ENCODE results near the gene SLK.
A peak's percentile ranks its signal among the peaks of the same experiment; 100 is the strongest.

Gene SLK

GRCh38 chr10:103983367-103983911 is 16.5 kb downstream of the SLK start:
- ChIA-PET POLR2A (interaction anchor here (0.7 to 1.1 kb wide), 2 partner anchors 15 to 75 kb away, joined by 3 to 6 read pairs; no protein-coding TSS in a partner anchor), CTCF (interaction anchor here (0.7 to 1.6 kb wide), 10 partner anchors 10 to 96 kb away, joined by 3 to 8 read pairs (median 3); no protein-coding TSS in a partner anchor)
- DNase-seq = peak; percentile 38 to 89 (median 82)
- peak overlapping the region in 6 of 7 experiments; percentile 13 to 63 (median 40) for H3K4me3 ChIP-seq (ENCODE audit: control insufficient read depth in 1 of 7, extremely low read depth in 1 of 7, insufficient read depth in 4 of 7, low read depth in 2 of 7, low read length in 6 of 7)
- no peaks in the 10 kb centered on the region for H3K9me3 ChIP-seq (ENCODE audit: control extremely low read depth in 1 of 5, control insufficient read depth in 4 of 5, insufficient read depth in 2 of 5, low read depth in 1 of 5, low read length in 4 of 5)
- 17% methylated on average over 3 of the region's 4 CpGs for WGBS (ENCODE audit: insufficient coverage)
- peaks cover 24 to 43% (median 29%) of the 10 kb centered on the region in 4 experiments for H3K4me1 ChIP-seq (ENCODE audit: control extremely low read depth in 1 of 4, control insufficient read depth in 4 of 4, insufficient read depth in 4 of 4, low read length in 3 of 4)
- H3K36me3 ChIP-seq (ENCODE audit: control insufficient read depth in 4 of 4, insufficient read depth in 4 of 4, low read length in 3 of 4) = peaks cover 0 to 2% (median 0%) of the 10 kb centered on the region in 4 experiments
- peak overlapping the region in 1 of 2 experiments; percentile 51 for H3K27ac ChIP-seq (ENCODE audit: insufficient read depth in 1 of 2, low read depth in 1 of 2, low read length in 2 of 2, poor library complexity in 1 of 2, severe bottlenecking in 2 of 2)
- no peaks in the 10 kb centered on the region for H3K27me3 ChIP-seq (replicated peaks in 2 of 5; ENCODE audit: control insufficient read depth in 4 of 5, insufficient read depth in 5 of 5, low read length in 4 of 5)

GRCh38 chr10:103985726-103986125 is 18.8 kb downstream of the SLK start:
- Histone ChIP-seq H3K27me3 (replicated peaks in 2 of 5; ENCODE audit: control insufficient read depth in 4 of 5, insufficient read depth in 5 of 5, low read length in 4 of 5) (no peaks in the 10 kb centered on the region), H3K9me3 (ENCODE audit: control extremely low read depth in 1 of 5, control insufficient read depth in 4 of 5, insufficient read depth in 2 of 5, low read depth in 1 of 5, low read length in 4 of 5) (no peaks in the 10 kb centered on the region), H3K4me3 (ENCODE audit: control insufficient read depth in 1 of 7, extremely low read depth in 1 of 7, insufficient read depth in 4 of 7, low read depth in 2 of 7, low read length in 6 of 7) (no peak overlapping the region), H3K4me1 (ENCODE audit: control extremely low read depth in 1 of 4, control insufficient read depth in 4 of 4, insufficient read depth in 4 of 4, low read length in 3 of 4) (peaks cover 19 to 33% (median 24%) of the 10 kb centered on the region in 4 experiments), H3K36me3 (ENCODE audit: control insufficient read depth in 4 of 4, insufficient read depth in 4 of 4, low read length in 3 of 4) (peaks cover 0 to 2% (median 1%) of the 10 kb centered on the region in 4 experiments), H3K27ac (ENCODE audit: insufficient read depth in 1 of 2, low read depth in 1 of 2, low read length in 2 of 2, poor library complexity in 1 of 2, severe bottlenecking in 2 of 2) (no peak overlapping the region)
- POLR2A ChIA-PET = interaction anchor here (0.6 to 0.7 kb wide), 2 partner anchors 133 to 900 kb away, joined by 3 read pairs; no protein-coding TSS in a partner anchor
- CTCF ChIA-PET = interaction anchor here (0.9 to 1.7 kb wide), 5 partner anchors 10 to 96 kb away, joined by 3 to 5 read pairs (median 3); no protein-coding TSS in a partner anchor
- DNase-seq = no peak

- Histone ChIP-seq H3K36me3 (ENCODE audit: control insufficient read depth in 4 of 4, insufficient read depth in 4 of 4, low read length in 3 of 4) (peaks cover 0 to 2% (median 2%) of the 10 kb centered on the region in 4 experiments), H3K9me3 (ENCODE audit: control extremely low read depth in 1 of 5, control insufficient read depth in 4 of 5, insufficient read depth in 2 of 5, low read depth in 1 of 5, low read length in 4 of 5) (no peaks in the 10 kb centered on the region), H3K27ac (ENCODE audit: insufficient read depth in 1 of 2, low read depth in 1 of 2, low read length in 2 of 2, poor library complexity in 1 of 2, severe bottlenecking in 2 of 2) (no peak overlapping the region), H3K4me1 (ENCODE audit: control extremely low read depth in 1 of 4, control insufficient read depth in 4 of 4, insufficient read depth in 4 of 4, low read length in 3 of 4) (peaks cover 19 to 31% (median 24%) of the 10 kb centered on the region in 4 experiments), H3K27me3 (replicated peaks in 2 of 5; ENCODE audit: control insufficient read depth in 4 of 5, insufficient read depth in 5 of 5, low read length in 4 of 5) (no peaks in the 10 kb centered on the region), H3K4me3 (ENCODE audit: control insufficient read depth in 1 of 7, extremely low read depth in 1 of 7, insufficient read depth in 4 of 7, low read depth in 2 of 7, low read length in 6 of 7) (no peak overlapping the region)
- peak in 2 of 3 donors; percentile 39 to 43 for DNase-seq
- CTCF ChIA-PET = interaction anchor here (0.9 to 1.7 kb wide), 5 partner anchors 10 to 96 kb away, joined by 3 to 5 read pairs (median 3); no protein-coding TSS in a partner anchor
- POLR2A ChIA-PET = no interaction called here
- WGBS (ENCODE audit: insufficient coverage) = 100% methylated on average over 2 of the region's 7 CpGs
Observed at GRCh38 chr10:103986360-103986759, 19.4 kb downstream of the SLK start.

GRCh38 chr10:103990121-103990520 is 23.2 kb downstream of the SLK start:
- no peak for DNase-seq

GRCh38 chr10:103990531-103990930 is 23.6 kb downstream of the SLK start:
- H3K4me3 ChIP-seq (ENCODE audit: control insufficient read depth in 1 of 7, extremely low read depth in 1 of 7, insufficient read depth in 4 of 7, low read depth in 2 of 7, low read length in 6 of 7) = no peak overlapping the region
- no CpG with 5 or more reads among the region's 1 CpG for WGBS (ENCODE audit: insufficient coverage)
- POLR2A ChIA-PET = interaction anchor here (0.6 kb wide), 1 partner anchor 26 kb away, joined by 5 read pairs; no protein-coding TSS in a partner anchor
- H3K36me3 ChIP-seq (ENCODE audit: control insufficient read depth in 4 of 4, insufficient read depth in 4 of 4, low read length in 3 of 4) = peaks cover 2 to 28% (median 10%) of the 10 kb centered on the region in 4 experiments
- no peaks in the 10 kb centered on the region for H3K27me3 ChIP-seq (replicated peaks in 2 of 5; ENCODE audit: control insufficient read depth in 4 of 5, insufficient read depth in 5 of 5, low read length in 4 of 5)
- H3K9me3 ChIP-seq (ENCODE audit: control extremely low read depth in 1 of 5, control insufficient read depth in 4 of 5, insufficient read depth in 2 of 5, low read depth in 1 of 5, low read length in 4 of 5) = no peaks in the 10 kb centered on the region
- H3K4me1 ChIP-seq (ENCODE audit: control extremely low read depth in 1 of 4, control insufficient read depth in 4 of 4, insufficient read depth in 4 of 4, low read length in 3 of 4) = peaks cover 0 to 4% (median 0%) of the 10 kb centered on the region in 4 experiments
- DNase-seq = no peak
- H3K27ac ChIP-seq (ENCODE audit: insufficient read depth in 1 of 2, low read depth in 1 of 2, low read length in 2 of 2, poor library complexity in 1 of 2, severe bottlenecking in 2 of 2) = no peak overlapping the region
- CTCF ChIA-PET = interaction anchor here (1.0 to 5.1 kb wide), 3 partner anchors 89 to 106 kb away, joined by 3 to 23 read pairs (median 4); no protein-coding TSS in a partner anchor

More at GRCh38 chr10:103990121-103990520, 23.2 kb downstream of the SLK start:
- ChIA-PET POLR2A (interaction anchor here (0.6 kb wide), 1 partner anchor 26 kb away, joined by 5 read pairs; no protein-coding TSS in a partner anchor), CTCF (interaction anchor here (1.0 to 5.1 kb wide), 3 partner anchors 89 to 105 kb away, joined by 3 to 23 read pairs (median 4); no protein-coding TSS in a partner anchor)
- 100% methylated on average over 1 of the region's 3 CpGs for WGBS (ENCODE audit: insufficient coverage)
- H3K4me1 ChIP-seq (ENCODE audit: control extremely low read depth in 1 of 4, control insufficient read depth in 4 of 4, insufficient read depth in 4 of 4, low read length in 3 of 4) = peaks cover 0 to 4% (median 0%) of the 10 kb centered on the region in 4 experiments
- H3K27ac ChIP-seq (ENCODE audit: insufficient read depth in 1 of 2, low read depth in 1 of 2, low read length in 2 of 2, poor library complexity in 1 of 2, severe bottlenecking in 2 of 2) = no peak overlapping the region
- H3K9me3 ChIP-seq (ENCODE audit: control extremely low read depth in 1 of 5, control insufficient read depth in 4 of 5, insufficient read depth in 2 of 5, low read depth in 1 of 5, low read length in 4 of 5) = no peaks in the 10 kb centered on the region
- H3K27me3 ChIP-seq (replicated peaks in 2 of 5; ENCODE audit: control insufficient read depth in 4 of 5, insufficient read depth in 5 of 5, low read length in 4 of 5) = no peaks in the 10 kb centered on the region
- peaks cover 2 to 28% (median 9%) of the 10 kb centered on the region in 4 experiments for H3K36me3 ChIP-seq (ENCODE audit: control insufficient read depth in 4 of 4, insufficient read depth in 4 of 4, low read length in 3 of 4)
- no peak overlapping the region for H3K4me3 ChIP-seq (ENCODE audit: control insufficient read depth in 1 of 7, extremely low read depth in 1 of 7, insufficient read depth in 4 of 7, low read depth in 2 of 7, low read length in 6 of 7)

- no peak overlapping the region for H3K4me3 ChIP-seq (ENCODE audit: control insufficient read depth in 1 of 7, extremely low read depth in 1 of 7, insufficient read depth in 4 of 7, low read depth in 2 of 7, low read length in 6 of 7)
- peaks cover 0 to 2% (median 0%) of the 10 kb centered on the region in 4 experiments for H3K4me1 ChIP-seq (ENCODE audit: control extremely low read depth in 1 of 4, control insufficient read depth in 4 of 4, insufficient read depth in 4 of 4, low read length in 3 of 4)
- ChIA-PET POLR2A (interaction anchor here (0.6 kb wide), 1 partner anchor 277 kb away, joined by 3 read pairs; no protein-coding TSS in a partner anchor), CTCF (interaction anchor here (0.6 to 5.1 kb wide), 4 partner anchors 102 to 331 kb away, joined by 3 to 23 read pairs (median 3); no protein-coding TSS in a partner anchor)
- no CpG with 5 or more reads among the region's 3 CpGs for WGBS (ENCODE audit: insufficient coverage)
- H3K36me3 ChIP-seq (ENCODE audit: control insufficient read depth in 4 of 4, insufficient read depth in 4 of 4, low read length in 3 of 4) = peaks cover 2 to 30% (median 11%) of the 10 kb centered on the region in 4 experiments
- DNase-seq = no peak
- H3K27me3 ChIP-seq (replicated peaks in 2 of 5; ENCODE audit: control insufficient read depth in 4 of 5, insufficient read depth in 5 of 5, low read length in 4 of 5) = no peaks in the 10 kb centered on the region
- H3K9me3 ChIP-seq (ENCODE audit: control extremely low read depth in 1 of 5, control insufficient read depth in 4 of 5, insufficient read depth in 2 of 5, low read depth in 1 of 5, low read length in 4 of 5) = no peaks in the 10 kb centered on the region
- no peak overlapping the region for H3K27ac ChIP-seq (ENCODE audit: insufficient read depth in 1 of 2, low read depth in 1 of 2, low read length in 2 of 2, poor library complexity in 1 of 2, severe bottlenecking in 2 of 2)
Observed at GRCh38 chr10:103991393-103992128, 24.6 kb downstream of the SLK start.
